ENCODE measurements around the gene SPR. TPM values are rescaled to one million over a fixed set of nuclear protein-coding genes. Genes with fewer than 3 reads are reported as not detected.

SPR gene
- total RNA-seq, 5 donors from 2014 or later (not counting 1 experiment from before 2014, with no cell fraction given) = 0.35 to 0.58 (median 0.39) TPM; not detected in 2

GRCh38 chr2:72936660-72937355 is 49.6 kb downstream of the SPR start:
- ChIA-PET POLR2A (no interaction called here), CTCF (interaction anchor here in 1 of 2 donors (0.5 kb wide), 1 partner anchor 33 kb away, joined by 5 read pairs; no protein-coding TSS in a partner anchor)
- Mint-ChIP-seq H3K9me3 (no peaks in the 10 kb centered on the region), H3K4me3 (no peak overlapping the region), H3K4me1 (no peaks in the 10 kb centered on the region), H3K27me3 (peaks cover 12 to 23% of the 10 kb centered on the region in 2 donors), H3K27ac (no peak overlapping the region), H3K36me3 (no peaks in the 10 kb centered on the region)
- H3K27ac ChIP-seq (ENCODE audit: low read length) = no peak overlapping the region
- no peaks in the 10 kb centered on the region for H3K36me3 ChIP-seq (ENCODE audit: control insufficient read depth in 2 of 2, extremely low read depth in 1 of 2, insufficient read depth in 1 of 2, low read length in 1 of 2)
- H3K4me3 ChIP-seq (ENCODE audit: control insufficient read depth in 1 of 2, extremely low read depth in 1 of 2, low read length in 1 of 2) = no peak overlapping the region
- peaks cover 0 to 37% of the 10 kb centered on the region in 2 experiments for H3K27me3 ChIP-seq (replicated peaks in 1 of 2; ENCODE audit: control insufficient read depth in 2 of 2, extremely low read depth in 1 of 2, insufficient read depth in 2 of 2, low read length in 1 of 2)
- H3K4me1 ChIP-seq (ENCODE audit: control insufficient read depth in 1 of 2, extremely low read depth in 1 of 2, insufficient read depth in 2 of 2, low read length in 2 of 2) = no peaks in the 10 kb centered on the region
- ATAC-seq (replicated peaks in 1 of 4) (no peak), DNase-seq (no peak)
- H3K9me3 ChIP-seq = no peaks in the 10 kb centered on the region
- WGBS (ENCODE audit: insufficient coverage) = 89% methylated on average over 15 of the region's 19 CpGs

- ChIA-PET CTCF (interaction anchor here in 1 of 2 donors (0.5 kb wide), 1 partner anchor 32 kb away, joined by 5 read pairs; no protein-coding TSS in a partner anchor), POLR2A (no interaction called here)
- Histone ChIP-seq H3K27ac (ENCODE audit: low read length) (no peak overlapping the region), H3K4me3 (ENCODE audit: control insufficient read depth in 1 of 2, extremely low read depth in 1 of 2, low read length in 1 of 2) (no peak overlapping the region), H3K36me3 (ENCODE audit: control insufficient read depth in 2 of 2, extremely low read depth in 1 of 2, insufficient read depth in 1 of 2, low read length in 1 of 2) (no peaks in the 10 kb centered on the region), H3K4me1 (ENCODE audit: control insufficient read depth in 1 of 2, extremely low read depth in 1 of 2, insufficient read depth in 2 of 2, low read length in 2 of 2) (no peaks in the 10 kb centered on the region), H3K27me3 (replicated peaks in 1 of 2; ENCODE audit: control insufficient read depth in 2 of 2, extremely low read depth in 1 of 2, insufficient read depth in 2 of 2, low read length in 1 of 2) (peaks cover 0 to 32% of the 10 kb centered on the region in 2 experiments), H3K9me3 (no peaks in the 10 kb centered on the region)
- peaks cover 12 to 22% of the 10 kb centered on the region in 2 donors for H3K27me3 Mint-ChIP-seq
- no peak for DNase-seq
- 90% methylated on average over 7 of the region's 15 CpGs for WGBS (ENCODE audit: insufficient coverage)
- H3K27ac Mint-ChIP-seq = no peak overlapping the region
- no peak for ATAC-seq (replicated peaks in 1 of 4)
- H3K36me3 Mint-ChIP-seq = no peaks in the 10 kb centered on the region
- H3K4me1 Mint-ChIP-seq = no peaks in the 10 kb centered on the region
- no peak overlapping the region for H3K4me3 Mint-ChIP-seq
- no peaks in the 10 kb centered on the region for H3K9me3 Mint-ChIP-seq
Observed at GRCh38 chr2:72937356-72937669, 50.1 kb downstream of the SPR start.

- no peaks in the 10 kb centered on the region for H3K4me1 Mint-ChIP-seq
- peaks cover 12 to 22% of the 10 kb centered on the region in 2 donors for H3K27me3 Mint-ChIP-seq
- no peak overlapping the region for H3K27ac ChIP-seq (ENCODE audit: low read length)
- no peak overlapping the region for H3K4me3 ChIP-seq (ENCODE audit: control insufficient read depth in 1 of 2, extremely low read depth in 1 of 2, low read length in 1 of 2)
- H3K4me3 Mint-ChIP-seq = no peak overlapping the region
- no peaks in the 10 kb centered on the region for H3K4me1 ChIP-seq (ENCODE audit: control insufficient read depth in 1 of 2, extremely low read depth in 1 of 2, insufficient read depth in 2 of 2, low read length in 2 of 2)
- H3K9me3 ChIP-seq = no peaks in the 10 kb centered on the region
- peaks cover 0 to 21% of the 10 kb centered on the region in 2 experiments for H3K27me3 ChIP-seq (replicated peaks in 1 of 2; ENCODE audit: control insufficient read depth in 2 of 2, extremely low read depth in 1 of 2, insufficient read depth in 2 of 2, low read length in 1 of 2)
- no peaks in the 10 kb centered on the region for H3K9me3 Mint-ChIP-seq
- no peak for DNase-seq
- H3K27ac Mint-ChIP-seq = no peak overlapping the region
- peaks cover 0 to 1% of the 10 kb centered on the region in 2 donors for H3K36me3 ChIP-seq (ENCODE audit: control insufficient read depth in 2 of 2, extremely low read depth in 1 of 2, insufficient read depth in 1 of 2, low read length in 1 of 2)
- POLR2A ChIA-PET = no interaction called here
- CTCF ChIA-PET = no interaction called here
- H3K36me3 Mint-ChIP-seq = no peaks in the 10 kb centered on the region
- ATAC-seq (replicated peaks in 1 of 4) = no peak
- WGBS (ENCODE audit: insufficient coverage) = 91% methylated on average over 1 of the region's 5 CpGs
Observed at GRCh38 chr2:72938455-72938854, 51.2 kb downstream of the SPR start.

GRCh38 chr2:72940361-72940760 is 53.2 kb downstream of the SPR start:
- ChIA-PET CTCF (no interaction called here), POLR2A (no interaction called here)
- Mint-ChIP-seq H3K36me3 (no peaks in the 10 kb centered on the region), H3K27me3 (peaks cover 4 to 11% of the 10 kb centered on the region in 2 donors), H3K4me1 (no peaks in the 10 kb centered on the region), H3K9me3 (no peaks in the 10 kb centered on the region), H3K27ac (no peak overlapping the region), H3K4me3 (no peak overlapping the region)
- no peak overlapping the region for H3K27ac ChIP-seq (ENCODE audit: low read length)
- DNase-seq = no peak
- H3K27me3 ChIP-seq (replicated peaks in 1 of 2; ENCODE audit: control insufficient read depth in 2 of 2, extremely low read depth in 1 of 2, insufficient read depth in 2 of 2, low read length in 1 of 2) = peaks cover 0 to 9% of the 10 kb centered on the region in 2 experiments
- no peaks in the 10 kb centered on the region for H3K9me3 ChIP-seq
- H3K4me1 ChIP-seq (ENCODE audit: control insufficient read depth in 1 of 2, extremely low read depth in 1 of 2, insufficient read depth in 2 of 2, low read length in 2 of 2) = no peaks in the 10 kb centered on the region
- 65% methylated on average over 3 of the region's 6 CpGs for WGBS (ENCODE audit: insufficient coverage)
- H3K36me3 ChIP-seq (ENCODE audit: control insufficient read depth in 2 of 2, extremely low read depth in 1 of 2, insufficient read depth in 1 of 2, low read length in 1 of 2) = peaks cover 2 to 5% of the 10 kb centered on the region in 2 donors
- no peak overlapping the region for H3K4me3 ChIP-seq (ENCODE audit: control insufficient read depth in 1 of 2, extremely low read depth in 1 of 2, low read length in 1 of 2)
- ATAC-seq (replicated peaks in 1 of 4) = no peak

GRCh38 chr2:72940786-72941185 is 53.6 kb downstream of the SPR start:
- ATAC-seq (replicated peaks in 1 of 4) = no peak
- no peak overlapping the region for H3K4me3 ChIP-seq (ENCODE audit: control insufficient read depth in 1 of 2, extremely low read depth in 1 of 2, low read length in 1 of 2)
- H3K27me3 ChIP-seq (replicated peaks in 1 of 2; ENCODE audit: control insufficient read depth in 2 of 2, extremely low read depth in 1 of 2, insufficient read depth in 2 of 2, low read length in 1 of 2) = peaks cover 0 to 7% of the 10 kb centered on the region in 2 experiments
- no peaks in the 10 kb centered on the region for H3K4me1 Mint-ChIP-seq
- H3K4me1 ChIP-seq (ENCODE audit: control insufficient read depth in 1 of 2, extremely low read depth in 1 of 2, insufficient read depth in 2 of 2, low read length in 2 of 2) = no peaks in the 10 kb centered on the region
- H3K4me3 Mint-ChIP-seq = no peak overlapping the region
- POLR2A ChIA-PET = no interaction called here
- H3K27ac Mint-ChIP-seq = no peak overlapping the region
- H3K27me3 Mint-ChIP-seq = peaks cover 2 to 9% of the 10 kb centered on the region in 2 donors
- H3K36me3 Mint-ChIP-seq = no peaks in the 10 kb centered on the region
- DNase-seq = no peak
- H3K9me3 ChIP-seq = no peaks in the 10 kb centered on the region
- H3K9me3 Mint-ChIP-seq = no peaks in the 10 kb centered on the region
- WGBS (ENCODE audit: insufficient coverage) = 90% methylated on average over 2 of the region's 6 CpGs
- H3K36me3 ChIP-seq (ENCODE audit: control insufficient read depth in 2 of 2, extremely low read depth in 1 of 2, insufficient read depth in 1 of 2, low read length in 1 of 2) = peaks cover 2 to 5% of the 10 kb centered on the region in 2 donors
- no peak overlapping the region for H3K27ac ChIP-seq (ENCODE audit: low read length)
- CTCF ChIA-PET = no interaction called here

Other genes starting within 250 kb of the SPR start
- gene EXOC6B, start 61.4 kb upstream of the SPR start, total RNA-seq = 10 to 100 TPM; 13.3 to 18.9 (median 16.6) TPM
- gene EMX1, start 30.1 kb downstream of the SPR start, total RNA-seq = not detected
- 10 to 100 TPM in 2 of 5 donors, 1 to 10 TPM in 3; 6.3 to 14.2 (median 9.7) TPM for gene SFXN5, start 184.3 kb downstream of the SPR start, total RNA-seq
- gene RAB11FIP5, start 225.5 kb downstream of the SPR start, total RNA-seq = 10 to 100 TPM in 4 of 5 donors, 1 to 10 TPM in 1; 7.9 to 15.2 (median 11.0) TPM